ENCODE data around the gene APOA5.

DNA sequence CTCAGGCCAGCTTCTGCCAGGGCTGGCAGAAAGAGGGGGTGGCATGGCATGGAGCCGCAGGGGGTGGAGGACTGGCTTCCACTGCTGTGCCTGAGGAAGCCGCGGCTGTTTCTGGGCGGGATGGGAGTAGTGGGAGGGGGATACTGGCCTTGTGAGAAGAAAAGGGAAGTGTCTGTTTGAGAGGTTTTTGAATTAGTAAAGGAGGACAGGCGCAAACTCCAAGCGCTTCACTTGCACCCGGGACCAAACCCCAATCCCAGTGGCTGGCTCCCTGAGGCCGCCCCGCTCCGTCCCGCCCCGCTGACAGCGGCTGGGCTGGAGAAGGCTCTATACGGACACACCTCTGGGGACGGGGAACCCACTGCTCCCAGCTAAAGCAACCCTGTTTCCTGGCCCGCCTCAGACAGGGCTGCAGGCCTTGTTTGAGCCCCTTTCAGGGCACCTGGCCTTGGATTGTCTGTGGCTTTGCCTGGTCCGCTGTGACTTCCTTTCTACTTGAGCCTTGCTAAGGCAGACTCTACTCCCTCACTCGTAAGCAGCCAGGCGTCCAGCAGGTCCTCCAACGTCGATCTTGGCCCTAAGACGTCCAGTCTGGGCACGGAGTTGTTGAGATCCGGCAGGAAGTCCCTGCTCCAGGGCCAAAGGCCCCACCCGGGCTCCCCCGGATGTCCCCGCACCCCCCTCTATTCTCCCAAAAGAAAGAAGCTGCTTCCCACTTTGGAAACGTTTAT, 43.5 kb upstream of the APOA5 start:
- TF ChIP-seq, protein P1, sequence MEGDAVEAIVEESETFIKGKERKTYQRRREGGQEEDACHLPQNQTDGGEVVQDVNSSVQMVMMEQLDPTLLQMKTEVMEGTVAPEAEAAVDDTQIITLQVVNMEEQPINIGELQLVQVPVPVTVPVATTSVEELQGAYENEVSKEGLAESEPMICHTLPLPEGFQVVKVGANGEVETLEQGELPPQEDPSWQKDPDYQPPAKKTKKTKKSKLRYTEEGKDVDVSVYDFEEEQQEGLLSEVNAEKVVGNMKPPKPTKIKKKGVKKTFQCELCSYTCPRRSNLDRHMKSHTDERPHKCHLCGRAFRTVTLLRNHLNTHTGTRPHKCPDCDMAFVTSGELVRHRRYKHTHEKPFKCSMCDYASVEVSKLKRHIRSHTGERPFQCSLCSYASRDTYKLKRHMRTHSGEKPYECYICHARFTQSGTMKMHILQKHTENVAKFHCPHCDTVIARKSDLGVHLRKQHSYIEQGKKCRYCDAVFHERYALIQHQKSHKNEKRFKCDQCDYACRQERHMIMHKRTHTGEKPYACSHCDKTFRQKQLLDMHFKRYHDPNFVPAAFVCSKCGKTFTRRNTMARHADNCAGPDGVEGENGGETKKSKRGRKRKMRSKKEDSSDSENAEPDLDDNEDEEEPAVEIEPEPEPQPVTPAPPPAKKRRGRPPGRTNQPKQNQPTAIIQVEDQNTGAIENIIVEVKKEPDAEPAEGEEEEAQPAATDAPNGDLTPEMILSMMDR (conservative IDR thresholded peaks at IDR 0.05; ENCODE audit: low read depth in 2 of 2) = no peak
- TF ChIP-seq EZH2phosphoT487 (IDR thresholded peaks at IDR 0.05; ENCODE audit: unreplicated experiment) (no peak), EZH2 (IDR thresholded peaks at IDR 0.05; ENCODE audit: low read depth, unreplicated experiment) (no peak), POLR2AphosphoS5 (IDR thresholded peaks at IDR 0.05; ENCODE audit: low read depth) (no peak)
